Osteoblast (primary cell): ENCODE data around the gene DGCR6L. TPM values are rescaled to one million over a fixed set of nuclear protein-coding genes. Genes with fewer than 3 reads are reported as not detected.
"Not testable (repeated sequence)": the region's sequence is repeated elsewhere in the genome, so short reads cannot be mapped to it uniquely, and the experiment has no call there.

Source experiments
- DNase-seq: peaks from one replicate; pipeline ENCODE4 v3.0.0; 2011; ENCODE audit warnings: low spot score, mixed read lengths; ENCODE audit not compliant: insufficient read length; ENCODE audit errors: missing footprints
- H2AFZ ChIP-seq: 2 replicates; pipeline ENCODE4 v1.6.0; 2011; ENCODE audit warnings: mild to moderate bottlenecking, low read length
- H3K27ac ChIP-seq: 2 replicates; pipeline ENCODE4 v1.5.1; 2011; ENCODE audit warnings: mild to moderate bottlenecking, low read depth, low read length, moderate library complexity
- H3K27me3 ChIP-seq: 2 replicates; pipeline ENCODE4 v1.6.0; 2012; ENCODE audit warnings: mild to moderate bottlenecking, control low read depth, inconsistent platforms, low read length, moderate library complexity; ENCODE audit not compliant: insufficient read depth
- H3K36me3 ChIP-seq: 2 replicates; pipeline ENCODE4 v1.5.1; 2011; ENCODE audit warnings: mild to moderate bottlenecking, low read length, control low read depth, moderate library complexity; ENCODE audit not compliant: insufficient read depth
- H3K4me1 ChIP-seq: 2 replicates; pipeline ENCODE4 v1.5.1; 2011; ENCODE audit warnings: mild to moderate bottlenecking, low read length, control low read depth, moderate library complexity; ENCODE audit not compliant: insufficient read depth
- H3K4me2 ChIP-seq: 2 replicates; pipeline ENCODE4 v1.6.0; 2011; ENCODE audit warnings: mild to moderate bottlenecking, low read length; ENCODE audit not compliant: insufficient read depth
- H3K4me3 ChIP-seq: fragments of 200-600 bp; sonication (generic); 3 replicates; pipeline ENCODE4 v1.5.1; 2012; ENCODE audit warnings: mild to moderate bottlenecking, low read length, inconsistent platforms; ENCODE audit not compliant: insufficient read depth
- H3K79me2 ChIP-seq: 2 replicates; pipeline ENCODE4 v1.6.0; 2012; ENCODE audit warnings: mild to moderate bottlenecking, low read length, control low read depth, inconsistent platforms; ENCODE audit not compliant: insufficient read depth
- H3K9me3 ChIP-seq: 2 replicates; pipeline ENCODE4 v1.5.1; 2011; ENCODE audit warnings: low read depth, low read length, control low read depth
- H4K20me1 ChIP-seq: 2 replicates; pipeline ENCODE4 v1.6.0; 2012; ENCODE audit warnings: mild to moderate bottlenecking, low read length, control low read depth; ENCODE audit not compliant: insufficient read depth
- total RNA-seq: library from RNA; depleted of rRNA; stranded (reverse); fragments of >200 nt; gene quantifications from 2 replicates; pipeline ENCODE4 v1.2.3, GENCODE V29; 2012
- TF ChIP-seq, protein P1 (sequence below): IDR thresholded peaks from 2 replicates; pipeline ENCODE4 v1.5.1; 2011; ENCODE audit warnings: mild to moderate bottlenecking, low read depth, low read length, moderate library complexity; ENCODE audit errors: extremely low read depth

Gene DGCR6L
- total RNA-seq, 1 donor = 60.8 TPM

DNA sequence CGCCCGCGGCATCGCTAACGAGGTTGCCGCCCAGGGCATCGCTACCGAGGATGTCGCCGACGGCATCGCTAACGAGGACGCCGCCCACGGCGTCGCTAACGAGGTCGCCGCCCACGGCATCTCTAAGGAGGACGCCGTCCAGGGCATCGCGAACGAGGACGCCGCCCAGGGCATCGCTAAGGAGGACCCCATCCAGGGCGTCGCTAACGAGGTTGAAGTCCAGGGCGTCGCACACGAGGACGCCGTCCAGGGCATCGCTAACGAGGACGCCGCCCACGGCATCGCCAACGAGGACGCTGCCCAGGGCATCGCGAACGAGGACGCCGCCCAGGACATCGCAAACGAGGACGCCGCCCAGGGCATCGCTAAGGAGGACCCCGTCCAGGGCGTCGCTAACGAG lies 40.4 kb upstream of the DGCR6L start:
- H3K36me3 ChIP-seq, H2AFZ ChIP-seq, H3K4me2 ChIP-seq, H3K4me1 ChIP-seq, H3K27me3 ChIP-seq, H4K20me1 ChIP-seq, H3K4me3 ChIP-seq, H3K9me3 ChIP-seq, DNase-seq, H3K27ac ChIP-seq, H3K79me2 ChIP-seq: not testable (repeated sequence)

DNA sequence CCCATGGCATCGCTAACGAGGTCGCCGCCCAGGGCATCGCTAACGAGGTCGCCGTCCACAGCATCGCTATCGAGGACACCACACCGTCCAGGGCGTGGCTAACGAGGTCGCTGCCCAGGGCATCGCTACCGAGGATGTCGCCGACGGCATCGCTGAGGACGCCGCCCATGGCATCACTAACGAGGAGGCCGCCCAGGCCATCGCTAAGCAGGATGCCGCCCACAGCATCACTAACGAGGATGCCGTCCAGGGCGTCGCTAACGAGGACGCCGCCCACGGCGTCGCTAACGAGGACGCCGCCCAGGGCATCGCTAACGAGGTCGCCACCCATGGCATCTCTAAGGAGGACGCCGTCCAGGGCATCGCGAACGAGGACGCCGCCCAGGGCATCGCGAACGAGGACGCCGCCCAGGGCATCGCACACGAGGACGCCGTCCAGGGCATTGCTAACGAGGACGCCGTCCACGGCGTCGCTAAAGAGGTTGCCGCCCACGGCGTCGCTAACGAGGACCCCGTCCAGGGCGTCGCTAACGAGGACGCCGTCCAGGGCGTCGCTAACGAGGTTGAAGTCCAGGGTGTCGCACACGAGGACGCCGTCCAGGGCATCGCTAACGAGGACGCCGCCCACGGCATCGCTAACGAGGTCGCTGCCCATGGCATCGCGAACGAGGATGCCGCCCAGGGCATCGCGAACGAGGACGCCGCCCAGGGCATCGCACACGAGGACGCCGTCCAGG lies 38.8 kb upstream of the DGCR6L start:
- DNase-seq = not testable (repeated sequence)

GRCh38 chr22:20357967-20358366 lies 38.1 kb upstream of the DGCR6L start:
- H3K4me1 ChIP-seq, H3K4me2 ChIP-seq, H3K36me3 ChIP-seq, H3K27ac ChIP-seq, H2AFZ ChIP-seq, H4K20me1 ChIP-seq, H3K4me3 ChIP-seq, H3K79me2 ChIP-seq, H3K9me3 ChIP-seq, H3K27me3 ChIP-seq, DNase-seq: not testable (repeated sequence)

More for the DNA sequence above, 38.8 kb upstream of the DGCR6L start:
- H4K20me1 ChIP-seq, H3K36me3 ChIP-seq, H3K27me3 ChIP-seq, H3K4me2 ChIP-seq, H3K4me3 ChIP-seq, H3K79me2 ChIP-seq, H3K27ac ChIP-seq, H2AFZ ChIP-seq, H3K9me3 ChIP-seq, H3K4me1 ChIP-seq: not testable (repeated sequence)

GRCh38 chr22:20356906-20357305 lies 37.0 kb upstream of the DGCR6L start:
- not testable (repeated sequence) for H3K36me3 ChIP-seq, H3K4me3 ChIP-seq, H3K9me3 ChIP-seq, H3K4me2 ChIP-seq, H4K20me1 ChIP-seq, H3K27ac ChIP-seq, H3K27me3 ChIP-seq, H3K4me1 ChIP-seq, DNase-seq, H3K79me2 ChIP-seq, H2AFZ ChIP-seq

DNA sequence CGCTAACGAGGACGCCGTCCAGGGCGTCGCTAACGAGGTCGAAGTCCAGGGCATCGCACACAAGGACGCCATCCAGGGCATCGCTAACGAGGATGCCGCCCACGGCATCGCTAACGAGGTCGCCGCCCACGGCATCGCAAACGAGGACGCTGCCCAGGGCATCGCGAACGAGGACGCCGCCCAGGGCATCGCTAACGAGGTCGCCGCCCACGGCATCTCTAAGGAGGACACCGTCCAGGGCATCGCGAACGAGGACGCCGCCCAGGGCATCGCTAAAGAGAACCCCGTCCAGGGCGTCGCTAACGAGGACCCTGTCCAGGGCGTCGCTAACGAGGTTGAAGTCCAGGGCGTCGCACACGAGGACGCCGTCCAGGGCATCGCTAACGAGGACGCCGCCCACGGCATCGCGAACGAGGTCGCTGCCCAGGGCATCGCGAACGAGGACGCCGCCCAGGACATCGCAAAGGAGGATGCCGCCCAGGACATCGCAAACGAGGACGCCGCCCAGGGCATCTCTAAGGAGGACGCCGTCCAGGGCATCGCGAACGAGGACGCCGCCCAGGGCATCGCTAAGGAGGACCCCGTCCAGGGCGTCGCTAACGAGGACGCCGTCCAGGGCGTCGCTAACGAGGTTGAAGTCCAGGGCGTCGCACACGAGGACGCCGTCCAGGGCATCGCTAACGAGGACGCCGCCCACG lies 36.2 kb upstream of the DGCR6L start:
- not testable (repeated sequence) for H3K79me2 ChIP-seq, H2AFZ ChIP-seq, H3K4me2 ChIP-seq, H4K20me1 ChIP-seq, H3K27ac ChIP-seq, H3K9me3 ChIP-seq, H3K36me3 ChIP-seq, H3K4me3 ChIP-seq, H3K4me1 ChIP-seq, DNase-seq, H3K27me3 ChIP-seq

DNA sequence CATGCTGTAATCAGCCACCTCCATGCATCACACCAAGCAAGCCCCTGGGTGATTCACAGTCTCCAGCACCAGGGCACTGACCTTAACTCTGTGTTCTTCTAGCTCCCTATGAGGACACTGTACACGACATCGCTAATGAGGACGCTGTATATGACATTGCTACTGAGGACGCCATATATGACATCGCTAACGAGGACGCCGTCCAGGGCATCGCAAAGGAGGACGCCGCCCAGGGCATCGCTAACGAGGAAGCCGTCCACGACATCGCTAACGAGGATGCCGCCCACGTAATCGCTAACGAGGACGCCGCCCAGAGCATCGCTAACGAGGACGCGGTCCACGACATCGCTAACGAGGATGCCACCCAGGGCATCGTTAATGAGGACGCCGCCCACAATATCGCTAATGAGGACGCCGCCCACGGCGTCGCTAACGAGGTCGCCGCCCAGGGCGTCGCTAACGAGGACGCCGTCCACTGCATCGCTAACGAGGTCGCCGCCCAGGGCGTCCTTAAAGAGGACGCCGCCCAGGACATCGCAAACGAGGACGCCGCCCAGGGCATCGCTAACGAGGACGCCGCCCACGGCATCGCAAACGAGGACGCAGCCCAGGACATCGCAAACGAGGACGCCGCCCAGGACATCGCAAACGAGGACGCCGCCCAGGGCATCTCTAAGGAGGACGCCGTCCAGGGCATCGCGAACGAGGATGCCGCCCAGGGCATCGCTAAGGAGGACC lies 34.5 kb upstream of the DGCR6L start:
- Histone ChIP-seq H4K20me1 (no peaks in the 10 kb centered on the region), H3K79me2 (no peaks in the 10 kb centered on the region), H3K4me3 (no peak overlapping the region), H3K36me3 (no peaks in the 10 kb centered on the region), H3K27me3 (no peaks in the 10 kb centered on the region), H3K4me2 (no peak overlapping the region), H3K27ac (no peak overlapping the region), H2AFZ (no peak overlapping the region), H3K9me3 (no peaks in the 10 kb centered on the region), H3K4me1 (no peaks in the 10 kb centered on the region)
- DNase-seq = no peak
- TF ChIP-seq, protein P1, sequence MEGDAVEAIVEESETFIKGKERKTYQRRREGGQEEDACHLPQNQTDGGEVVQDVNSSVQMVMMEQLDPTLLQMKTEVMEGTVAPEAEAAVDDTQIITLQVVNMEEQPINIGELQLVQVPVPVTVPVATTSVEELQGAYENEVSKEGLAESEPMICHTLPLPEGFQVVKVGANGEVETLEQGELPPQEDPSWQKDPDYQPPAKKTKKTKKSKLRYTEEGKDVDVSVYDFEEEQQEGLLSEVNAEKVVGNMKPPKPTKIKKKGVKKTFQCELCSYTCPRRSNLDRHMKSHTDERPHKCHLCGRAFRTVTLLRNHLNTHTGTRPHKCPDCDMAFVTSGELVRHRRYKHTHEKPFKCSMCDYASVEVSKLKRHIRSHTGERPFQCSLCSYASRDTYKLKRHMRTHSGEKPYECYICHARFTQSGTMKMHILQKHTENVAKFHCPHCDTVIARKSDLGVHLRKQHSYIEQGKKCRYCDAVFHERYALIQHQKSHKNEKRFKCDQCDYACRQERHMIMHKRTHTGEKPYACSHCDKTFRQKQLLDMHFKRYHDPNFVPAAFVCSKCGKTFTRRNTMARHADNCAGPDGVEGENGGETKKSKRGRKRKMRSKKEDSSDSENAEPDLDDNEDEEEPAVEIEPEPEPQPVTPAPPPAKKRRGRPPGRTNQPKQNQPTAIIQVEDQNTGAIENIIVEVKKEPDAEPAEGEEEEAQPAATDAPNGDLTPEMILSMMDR = no peak

GRCh38 chr22:20352536-20352935 lies 32.7 kb upstream of the DGCR6L start:
- H3K79me2 ChIP-seq, H3K36me3 ChIP-seq, H2AFZ ChIP-seq, H3K4me1 ChIP-seq, H3K9me3 ChIP-seq, H4K20me1 ChIP-seq, H3K4me2 ChIP-seq, H3K4me3 ChIP-seq, H3K27ac ChIP-seq, H3K27me3 ChIP-seq: not testable (repeated sequence)
- DNase-seq = peak; percentile 4

GRCh38 chr22:20346553-20346952 lies 26.7 kb upstream of the DGCR6L start:
- not testable (repeated sequence) for H2AFZ ChIP-seq, H3K4me3 ChIP-seq, H3K4me2 ChIP-seq, H3K9me3 ChIP-seq, DNase-seq, H3K27me3 ChIP-seq, H4K20me1 ChIP-seq, H3K4me1 ChIP-seq, H3K79me2 ChIP-seq, H3K36me3 ChIP-seq, H3K27ac ChIP-seq
